ENCODE measurements around the gene DACH2. TPM values are rescaled to one million over a fixed set of nuclear protein-coding genes. Genes with fewer than 3 reads are reported as not detected.

The DACH2 gene
- total and polyA plus RNA-seq, 12 donors = not detected

GRCh38 chrX:86369847-86370630 lies 221.8 kb downstream of the DACH2 start:
- Histone ChIP-seq H3K9me3 (no peaks in the 10 kb centered on the region), H3K27ac (no peak overlapping the region), H3K27me3 (no peaks in the 10 kb centered on the region), H3K4me3 (no peak overlapping the region), H3K36me3 (no peaks in the 10 kb centered on the region), H3K4me1 (no peaks in the 10 kb centered on the region)
- TF ChIP-seq CTCF (IDR thresholded peaks at IDR 0.05) = no peak
- intact Hi-C loops (cut with DNase I) = no loop called here
- 40 to 55% methylated on average over 3 of the region's 3 CpGs for WGBS, 2 donors
- no peak for ATAC-seq
- no peak for DNase-seq

GRCh38 chrX:86370927-86371326 lies 222.7 kb downstream of the DACH2 start:
- H3K4me3 ChIP-seq = no peak overlapping the region
- TF ChIP-seq CTCF (IDR thresholded peaks at IDR 0.05) = no peak
- ATAC-seq = no peak
- no peak for DNase-seq
- no peaks in the 10 kb centered on the region for H3K9me3 ChIP-seq
- intact Hi-C loops (cut with DNase I) = no loop called here
- no peaks in the 10 kb centered on the region for H3K27me3 ChIP-seq
- H3K36me3 ChIP-seq = no peaks in the 10 kb centered on the region
- H3K4me1 ChIP-seq = no peaks in the 10 kb centered on the region
- WGBS, 2 donors = 75 to 79% methylated on average over 1 of the region's 1 CpG
- H3K27ac ChIP-seq = no peak overlapping the region

GRCh38 chrX:86379209-86379608 lies 231.0 kb downstream of the DACH2 start:
- H3K36me3 ChIP-seq = no peaks in the 10 kb centered on the region
- TF ChIP-seq CTCF (IDR thresholded peaks at IDR 0.05) = no peak
- H3K4me1 ChIP-seq = no peaks in the 10 kb centered on the region
- H3K4me3 ChIP-seq = no peak overlapping the region
- intact Hi-C loops (cut with DNase I) = no loop called here
- no peaks in the 10 kb centered on the region for H3K9me3 ChIP-seq
- DNase-seq (no peak), ATAC-seq (no peak)
- H3K27me3 ChIP-seq = peaks cover 0 to 18% (median 0%) of the 10 kb centered on the region in 7 donors
- H3K27ac ChIP-seq = no peak overlapping the region

- no peaks in the 10 kb centered on the region for H3K9me3 ChIP-seq
- ATAC-seq = no peak
- no peaks in the 10 kb centered on the region for H3K36me3 ChIP-seq
- TF ChIP-seq CTCF (IDR thresholded peaks at IDR 0.05) = no peak
- H3K4me1 ChIP-seq = no peaks in the 10 kb centered on the region
- no peak overlapping the region for H3K27ac ChIP-seq
- intact Hi-C loops (cut with DNase I) = no loop called here
- 38 to 44% methylated on average over 3 of the region's 3 CpGs for WGBS, 2 donors
- DNase-seq = no peak
- no peak overlapping the region for H3K4me3 ChIP-seq
- peaks cover 0 to 32% (median 0%) of the 10 kb centered on the region in 7 donors for H3K27me3 ChIP-seq
Measured at GRCh38 chrX:86383681-86384540, 235.7 kb downstream of the DACH2 start.
